ENCODE data around the gene RASGRF2. TPM values are rescaled to one million over a fixed set of nuclear protein-coding genes. Genes with fewer than 3 reads are reported as not detected.

The RASGRF2 gene, protein sequence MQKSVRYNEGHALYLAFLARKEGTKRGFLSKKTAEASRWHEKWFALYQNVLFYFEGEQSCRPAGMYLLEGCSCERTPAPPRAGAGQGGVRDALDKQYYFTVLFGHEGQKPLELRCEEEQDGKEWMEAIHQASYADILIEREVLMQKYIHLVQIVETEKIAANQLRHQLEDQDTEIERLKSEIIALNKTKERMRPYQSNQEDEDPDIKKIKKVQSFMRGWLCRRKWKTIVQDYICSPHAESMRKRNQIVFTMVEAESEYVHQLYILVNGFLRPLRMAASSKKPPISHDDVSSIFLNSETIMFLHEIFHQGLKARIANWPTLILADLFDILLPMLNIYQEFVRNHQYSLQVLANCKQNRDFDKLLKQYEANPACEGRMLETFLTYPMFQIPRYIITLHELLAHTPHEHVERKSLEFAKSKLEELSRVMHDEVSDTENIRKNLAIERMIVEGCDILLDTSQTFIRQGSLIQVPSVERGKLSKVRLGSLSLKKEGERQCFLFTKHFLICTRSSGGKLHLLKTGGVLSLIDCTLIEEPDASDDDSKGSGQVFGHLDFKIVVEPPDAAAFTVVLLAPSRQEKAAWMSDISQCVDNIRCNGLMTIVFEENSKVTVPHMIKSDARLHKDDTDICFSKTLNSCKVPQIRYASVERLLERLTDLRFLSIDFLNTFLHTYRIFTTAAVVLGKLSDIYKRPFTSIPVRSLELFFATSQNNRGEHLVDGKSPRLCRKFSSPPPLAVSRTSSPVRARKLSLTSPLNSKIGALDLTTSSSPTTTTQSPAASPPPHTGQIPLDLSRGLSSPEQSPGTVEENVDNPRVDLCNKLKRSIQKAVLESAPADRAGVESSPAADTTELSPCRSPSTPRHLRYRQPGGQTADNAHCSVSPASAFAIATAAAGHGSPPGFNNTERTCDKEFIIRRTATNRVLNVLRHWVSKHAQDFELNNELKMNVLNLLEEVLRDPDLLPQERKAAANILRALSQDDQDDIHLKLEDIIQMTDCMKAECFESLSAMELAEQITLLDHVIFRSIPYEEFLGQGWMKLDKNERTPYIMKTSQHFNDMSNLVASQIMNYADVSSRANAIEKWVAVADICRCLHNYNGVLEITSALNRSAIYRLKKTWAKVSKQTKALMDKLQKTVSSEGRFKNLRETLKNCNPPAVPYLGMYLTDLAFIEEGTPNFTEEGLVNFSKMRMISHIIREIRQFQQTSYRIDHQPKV (N-terminal part only)
- total RNA-seq = 10 to 100 TPM; 19.9 to 20.5 TPM

DNA sequence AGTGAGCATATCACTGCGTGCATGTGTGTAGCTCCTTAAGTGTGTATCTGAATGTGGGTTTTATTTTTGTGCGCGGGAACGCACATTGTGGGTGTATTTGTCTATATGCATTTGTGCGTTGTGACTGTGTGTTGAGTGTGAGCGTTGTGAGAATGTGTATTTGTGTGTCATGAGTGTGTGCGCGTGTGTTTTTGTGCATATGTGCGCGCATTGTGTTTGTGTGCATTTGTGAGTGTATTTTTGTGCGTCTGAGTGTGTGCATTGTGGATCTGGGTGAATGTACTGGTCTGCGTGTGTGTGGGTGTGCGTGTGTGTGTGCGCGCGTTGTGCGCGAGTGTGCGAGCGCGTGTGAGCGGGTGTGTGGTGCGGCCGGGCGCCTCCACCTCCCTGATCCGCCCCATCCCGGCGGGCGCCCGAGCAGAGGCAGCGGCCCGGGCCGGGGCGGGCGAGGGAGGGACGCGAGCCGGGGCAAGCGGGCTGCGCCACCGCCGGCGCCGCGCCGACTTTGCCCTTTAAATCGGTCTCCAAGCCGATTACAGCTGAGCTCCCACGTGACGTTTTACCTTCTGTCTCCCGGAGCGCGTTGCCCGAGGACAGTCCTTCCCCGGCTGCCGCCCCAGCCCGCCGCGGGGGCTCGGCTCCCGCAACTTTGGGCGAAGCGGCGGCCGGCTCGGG, at the start of gene RASGRF2:
RASGRF2 (plus strand) TSS at position 596 of the 675 bp plus-strand sequence. CDS start 376 bp downstream, outside the sequence.
- ATAC-seq (replicated peaks in 1 of 2) (peak; percentile 53 to 58), DNase-seq (peak; percentile 62 to 68)
- H3K4me3 Mint-ChIP-seq = peak within 1 kb of the TSS; percentile 90 to 95
- peaks cover 47% of the 10 kb centered on the region for H3K4me1 Mint-ChIP-seq (ENCODE audit: low read depth)
- H3K27me3 Mint-ChIP-seq (ENCODE audit: low read depth) = peaks cover 7% of the 10 kb centered on the region
- peak within 1 kb of the TSS; percentile 33 for H3K27ac Mint-ChIP-seq
- H3K9me3 Mint-ChIP-seq = no peaks in the 10 kb centered on the region
- H3K36me3 Mint-ChIP-seq (ENCODE audit: insufficient read depth in 2 of 2) = peaks cover 8 to 9% of the 10 kb centered on the region in 2 donors

DNA sequence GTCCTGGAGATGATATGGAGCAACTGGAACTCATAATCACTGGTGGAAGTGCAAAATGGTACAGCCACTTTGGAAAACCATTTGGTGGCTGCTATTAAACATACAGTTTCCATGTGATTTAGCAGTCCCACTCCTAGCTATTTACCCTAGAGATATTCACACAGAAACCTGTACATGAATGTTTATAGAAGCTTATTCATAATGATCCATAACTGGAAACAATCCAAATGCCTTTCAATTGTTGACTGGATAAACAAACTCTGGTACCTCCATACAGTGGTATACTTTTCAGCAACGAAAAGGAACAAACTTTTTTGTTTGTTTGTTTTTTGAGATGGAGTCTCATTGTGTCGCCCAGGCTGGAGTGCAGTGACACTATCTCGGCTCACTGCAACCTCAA, 47.7 kb upstream of the RASGRF2 start:
- DNase-seq (no peak), ATAC-seq (replicated peaks in 1 of 2) (no peak)
- H3K4me1 Mint-ChIP-seq (ENCODE audit: low read depth) = peaks cover 7% of the 10 kb centered on the region
- no peak overlapping the region for H3K4me3 Mint-ChIP-seq
- H3K27ac Mint-ChIP-seq = no peak overlapping the region
- no peaks in the 10 kb centered on the region for H3K36me3 Mint-ChIP-seq (ENCODE audit: insufficient read depth in 2 of 2)
- H3K27me3 Mint-ChIP-seq (ENCODE audit: low read depth) = no peaks in the 10 kb centered on the region
- H3K9me3 Mint-ChIP-seq = peaks cover 0 to 3% of the 10 kb centered on the region in 2 donors

DNA sequence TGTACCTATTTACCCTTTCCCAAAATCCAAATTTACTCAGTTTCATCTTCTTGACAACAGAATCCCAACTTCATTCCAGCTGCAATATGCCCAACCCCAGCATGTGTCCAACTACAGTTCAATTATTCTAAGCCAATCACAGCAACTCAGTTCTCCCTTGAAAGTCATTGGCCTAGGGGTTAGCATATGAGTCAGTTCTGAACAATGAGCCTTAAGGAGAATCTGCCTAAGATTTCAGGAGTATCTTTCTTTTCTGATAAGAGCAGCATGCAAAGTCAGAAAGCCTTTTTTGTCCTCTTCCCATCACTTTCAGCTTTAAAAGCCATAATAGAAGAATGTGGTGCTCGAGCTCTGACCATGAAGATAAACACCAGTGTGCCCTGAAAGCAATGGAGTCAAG, 44.4 kb upstream of the RASGRF2 start:
- peaks cover 0 to 3% of the 10 kb centered on the region in 2 donors for H3K9me3 Mint-ChIP-seq
- ATAC-seq (replicated peaks in 1 of 2) (no peak), DNase-seq (no peak)
- H3K4me3 Mint-ChIP-seq = no peak overlapping the region
- no peaks in the 10 kb centered on the region for H3K27me3 Mint-ChIP-seq (ENCODE audit: low read depth)
- H3K36me3 Mint-ChIP-seq (ENCODE audit: insufficient read depth in 2 of 2) = no peaks in the 10 kb centered on the region
- H3K27ac Mint-ChIP-seq = no peak overlapping the region
- H3K4me1 Mint-ChIP-seq (ENCODE audit: low read depth) = peaks cover 10% of the 10 kb centered on the region

DNA sequence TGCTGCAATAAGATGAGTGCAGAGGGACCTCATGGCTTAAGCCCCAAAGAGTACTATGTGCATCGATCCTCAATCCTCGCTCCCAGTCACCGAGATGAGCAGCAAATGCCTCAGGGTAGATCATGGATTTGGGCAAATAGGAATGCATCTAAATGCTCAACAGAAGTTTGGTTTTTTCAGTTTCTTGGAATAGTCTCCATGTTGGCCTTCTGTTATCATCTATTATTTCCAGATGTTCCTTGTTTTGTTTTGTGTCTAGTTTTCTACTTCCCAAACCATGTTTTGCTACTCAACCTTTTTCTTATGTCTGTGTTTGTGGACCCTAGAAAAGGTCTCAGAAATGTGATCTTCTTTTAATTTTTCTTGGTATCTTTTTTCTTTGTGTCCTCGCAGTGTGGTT, 43.5 kb upstream of the RASGRF2 start:
- DNase-seq (no peak), ATAC-seq (replicated peaks in 1 of 2) (no peak)
- Mint-ChIP-seq H3K9me3 (peaks cover 0 to 3% of the 10 kb centered on the region in 2 donors), H3K27me3 (ENCODE audit: low read depth) (no peaks in the 10 kb centered on the region), H3K4me3 (no peak overlapping the region), H3K27ac (no peak overlapping the region), H3K36me3 (ENCODE audit: insufficient read depth in 2 of 2) (no peaks in the 10 kb centered on the region), H3K4me1 (ENCODE audit: low read depth) (peaks cover 10% of the 10 kb centered on the region)

DNA sequence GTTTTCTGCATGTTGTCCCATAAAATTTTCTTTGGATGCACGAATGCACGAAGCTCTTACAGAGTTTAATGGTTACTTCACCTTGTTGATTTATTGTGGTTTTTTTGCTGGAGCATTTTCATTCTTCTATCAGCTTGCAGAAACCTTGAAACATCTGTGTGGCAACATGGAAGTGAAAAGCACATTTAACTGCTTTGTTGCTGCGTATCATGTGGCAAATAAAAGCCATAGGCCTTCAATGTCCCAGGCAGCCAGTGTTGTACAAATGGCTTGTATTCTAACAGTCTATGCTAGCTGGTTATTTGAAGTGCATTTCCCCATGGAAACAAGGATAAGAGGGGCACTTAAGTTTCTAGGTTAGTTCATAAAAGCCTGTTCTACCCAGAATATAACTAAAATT, 42.5 kb upstream of the RASGRF2 start:
- DNase-seq (no peak), ATAC-seq (replicated peaks in 1 of 2) (no peak)
- no peaks in the 10 kb centered on the region for H3K27me3 Mint-ChIP-seq (ENCODE audit: low read depth)
- no peak overlapping the region for H3K27ac Mint-ChIP-seq
- no peak overlapping the region for H3K4me3 Mint-ChIP-seq
- H3K4me1 Mint-ChIP-seq (ENCODE audit: low read depth) = peaks cover 10% of the 10 kb centered on the region
- H3K36me3 Mint-ChIP-seq (ENCODE audit: insufficient read depth in 2 of 2) = peaks cover 0 to 1% of the 10 kb centered on the region in 2 donors
- no peaks in the 10 kb centered on the region for H3K9me3 Mint-ChIP-seq

DNA sequence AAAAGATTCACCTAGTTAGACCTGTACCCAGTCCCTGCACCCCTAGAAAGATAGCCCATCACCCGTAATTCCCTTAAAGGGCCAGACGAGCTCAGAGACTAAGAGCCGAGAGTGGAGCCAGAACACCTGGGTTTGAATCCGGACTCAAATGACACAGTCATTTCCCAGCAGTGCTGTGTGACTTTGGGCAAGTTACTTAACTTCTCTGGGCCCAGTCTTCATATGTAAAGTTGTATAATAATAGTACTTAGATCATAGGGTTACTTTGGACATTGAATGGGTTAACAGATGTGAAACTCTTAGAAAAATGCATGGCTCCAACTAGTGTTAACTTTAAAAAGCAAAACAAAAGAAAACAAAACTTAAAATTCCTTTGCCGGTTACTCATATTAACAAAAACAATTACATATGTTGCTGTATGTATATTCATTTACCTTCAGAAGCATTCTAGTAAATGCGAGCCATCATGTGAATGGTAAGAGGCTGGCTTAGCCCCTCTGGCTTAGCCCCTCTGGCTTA, 40.4 kb upstream of the RASGRF2 start:
- Mint-ChIP-seq H3K27me3 (ENCODE audit: low read depth) (no peaks in the 10 kb centered on the region), H3K36me3 (ENCODE audit: insufficient read depth in 2 of 2) (peaks cover 0 to 1% of the 10 kb centered on the region in 2 donors), H3K4me1 (ENCODE audit: low read depth) (peaks cover 10% of the 10 kb centered on the region), H3K9me3 (no peaks in the 10 kb centered on the region), H3K27ac (no peak overlapping the region), H3K4me3 (no peak overlapping the region)
- ATAC-seq (replicated peaks in 1 of 2) = no peak
- DNase-seq = no peak

DNA sequence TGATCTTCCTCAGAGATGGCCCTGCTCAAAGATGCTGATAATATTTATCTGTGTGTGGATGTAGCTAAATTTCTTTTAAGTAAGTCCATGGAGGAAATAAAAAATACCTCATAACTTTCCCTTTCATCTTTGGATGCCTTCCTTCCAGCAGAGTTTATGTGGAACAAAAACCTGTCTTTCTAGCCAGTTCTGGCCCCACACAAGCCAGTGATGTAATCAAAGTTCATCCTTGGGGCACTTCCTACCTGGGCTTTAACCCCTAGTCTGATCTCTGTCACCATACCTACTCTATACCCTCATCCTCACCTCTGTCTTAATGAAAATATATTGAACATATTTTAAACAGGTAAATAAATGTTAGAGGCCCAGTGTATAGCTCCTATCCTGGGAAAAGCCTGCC, 39.8 kb upstream of the RASGRF2 start:
- Mint-ChIP-seq H3K4me3 (no peak overlapping the region), H3K9me3 (no peaks in the 10 kb centered on the region), H3K36me3 (ENCODE audit: insufficient read depth in 2 of 2) (peaks cover 0 to 1% of the 10 kb centered on the region in 2 donors), H3K4me1 (ENCODE audit: low read depth) (peaks cover 16% of the 10 kb centered on the region), H3K27me3 (ENCODE audit: low read depth) (no peaks in the 10 kb centered on the region), H3K27ac (no peak overlapping the region)
- DNase-seq = no peak
- no peak for ATAC-seq (replicated peaks in 1 of 2)

DNA sequence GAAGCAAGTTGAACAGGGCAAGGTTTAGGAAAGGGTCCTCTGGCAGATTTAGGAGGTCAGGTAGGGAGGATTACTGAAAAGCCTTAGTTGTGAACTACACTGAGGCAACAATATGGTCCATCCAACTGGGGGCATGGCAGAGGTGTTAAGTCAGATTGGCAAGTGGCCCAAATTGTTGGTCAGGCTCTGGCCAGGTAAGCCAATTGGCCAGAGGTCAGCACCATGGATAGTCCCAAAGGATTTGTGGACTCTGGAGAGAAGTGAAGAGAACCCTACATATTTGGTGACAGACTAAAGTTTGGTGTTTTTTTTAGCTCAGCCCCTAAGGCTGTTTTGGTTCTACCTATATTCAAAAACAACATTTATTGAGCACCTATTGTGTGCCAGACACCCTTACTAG, 39.1 kb upstream of the RASGRF2 start:
- H3K4me1 Mint-ChIP-seq (ENCODE audit: low read depth) = peaks cover 23% of the 10 kb centered on the region
- no peak overlapping the region for H3K27ac Mint-ChIP-seq
- H3K27me3 Mint-ChIP-seq (ENCODE audit: low read depth) = no peaks in the 10 kb centered on the region
- no peak overlapping the region for H3K4me3 Mint-ChIP-seq
- ATAC-seq (replicated peaks in 1 of 2) (no peak), DNase-seq (no peak)
- peaks cover 0 to 1% of the 10 kb centered on the region in 2 donors for H3K36me3 Mint-ChIP-seq (ENCODE audit: insufficient read depth in 2 of 2)
- no peaks in the 10 kb centered on the region for H3K9me3 Mint-ChIP-seq

DNA sequence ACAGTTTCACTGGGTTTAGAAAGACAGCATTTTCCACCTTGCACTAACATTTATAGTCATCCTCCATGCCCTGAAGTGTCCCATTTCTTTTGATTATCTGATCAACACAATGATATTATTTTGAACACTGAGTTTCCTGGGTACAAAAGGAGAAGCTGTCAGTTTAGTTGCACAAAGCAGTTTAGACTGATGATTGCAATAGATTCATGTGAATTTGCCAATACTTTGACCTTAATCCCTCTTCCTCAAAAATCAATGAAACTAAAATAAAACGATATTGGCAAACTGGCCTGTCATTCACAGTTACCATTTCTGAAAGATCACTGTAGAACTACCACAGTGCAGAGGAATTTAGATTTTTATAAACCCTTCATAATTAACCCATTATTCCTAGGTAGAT, 34.2 kb upstream of the RASGRF2 start:
- Mint-ChIP-seq H3K9me3 (no peaks in the 10 kb centered on the region), H3K4me3 (no peak overlapping the region), H3K4me1 (ENCODE audit: low read depth) (peaks cover 13% of the 10 kb centered on the region), H3K36me3 (ENCODE audit: insufficient read depth in 2 of 2) (peaks cover 0 to 1% of the 10 kb centered on the region in 2 donors), H3K27ac (no peak overlapping the region), H3K27me3 (ENCODE audit: low read depth) (no peaks in the 10 kb centered on the region)
- DNase-seq (no peak), ATAC-seq (replicated peaks in 1 of 2) (no peak)

DNA sequence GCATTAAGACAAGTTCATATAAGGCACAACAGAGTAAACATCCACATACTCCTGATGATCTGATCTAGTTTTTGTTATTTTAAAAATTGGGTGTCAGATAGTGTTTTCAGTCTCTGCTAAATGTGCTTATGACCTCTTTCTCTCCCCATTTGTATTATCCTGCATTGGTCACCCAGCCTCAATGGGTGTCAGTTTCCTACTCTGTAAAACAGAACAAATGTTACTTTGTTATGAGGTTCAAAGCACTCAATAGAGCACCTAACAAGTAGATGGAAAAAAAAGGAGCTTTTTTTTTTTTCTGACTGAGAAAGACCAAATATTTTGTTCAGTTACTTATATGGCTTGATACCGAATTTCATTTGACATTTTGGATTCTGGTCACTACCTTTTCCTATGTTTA, 33.6 kb upstream of the RASGRF2 start:
- peaks cover 13% of the 10 kb centered on the region for H3K4me1 Mint-ChIP-seq (ENCODE audit: low read depth)
- no peak overlapping the region for H3K27ac Mint-ChIP-seq
- no peaks in the 10 kb centered on the region for H3K27me3 Mint-ChIP-seq (ENCODE audit: low read depth)
- peaks cover 0 to 1% of the 10 kb centered on the region in 2 donors for H3K36me3 Mint-ChIP-seq (ENCODE audit: insufficient read depth in 2 of 2)
- no peak overlapping the region for H3K4me3 Mint-ChIP-seq
- no peak for DNase-seq
- no peaks in the 10 kb centered on the region for H3K9me3 Mint-ChIP-seq
- ATAC-seq (replicated peaks in 1 of 2) = no peak

DNA sequence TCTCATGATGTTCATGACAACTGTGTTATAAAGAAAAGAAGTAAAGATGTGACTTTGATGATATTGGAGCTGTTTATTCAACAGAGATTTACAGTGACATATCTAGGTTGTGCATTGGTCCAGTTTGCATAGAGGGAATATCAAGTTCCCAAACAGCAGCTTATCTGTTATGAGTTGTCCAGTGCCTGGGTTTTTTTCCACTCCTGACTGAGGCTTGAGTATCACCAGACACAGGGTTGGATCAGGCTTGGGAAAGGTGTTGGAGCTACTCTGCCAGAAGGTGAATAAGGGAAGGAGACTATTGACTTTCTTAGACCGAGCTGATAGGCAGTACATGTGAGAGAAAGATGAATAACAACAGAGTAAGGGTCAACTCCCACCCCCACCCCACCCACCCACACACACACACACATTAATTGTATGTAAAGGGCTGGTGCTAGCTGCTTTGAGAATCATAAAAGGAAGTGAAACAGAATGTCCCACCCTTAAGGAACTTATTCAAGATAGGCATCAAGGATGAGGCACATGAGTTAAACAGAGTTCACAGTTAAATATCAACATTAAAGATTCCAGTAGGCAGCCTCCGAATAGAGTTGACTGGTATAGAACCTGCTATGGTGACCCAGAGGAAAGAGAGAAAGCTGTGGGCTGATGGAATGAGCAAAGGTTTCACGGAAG, 33.0 kb upstream of the RASGRF2 start:
- H3K4me1 Mint-ChIP-seq (ENCODE audit: low read depth) = peaks cover 13% of the 10 kb centered on the region
- H3K27me3 Mint-ChIP-seq (ENCODE audit: low read depth) = no peaks in the 10 kb centered on the region
- H3K4me3 Mint-ChIP-seq = no peak overlapping the region
- H3K27ac Mint-ChIP-seq = no peak overlapping the region
- H3K9me3 Mint-ChIP-seq = no peaks in the 10 kb centered on the region
- DNase-seq (no peak), ATAC-seq (replicated peaks in 1 of 2) (no peak)
- H3K36me3 Mint-ChIP-seq (ENCODE audit: insufficient read depth in 2 of 2) = peaks cover 0 to 1% of the 10 kb centered on the region in 2 donors

DNA sequence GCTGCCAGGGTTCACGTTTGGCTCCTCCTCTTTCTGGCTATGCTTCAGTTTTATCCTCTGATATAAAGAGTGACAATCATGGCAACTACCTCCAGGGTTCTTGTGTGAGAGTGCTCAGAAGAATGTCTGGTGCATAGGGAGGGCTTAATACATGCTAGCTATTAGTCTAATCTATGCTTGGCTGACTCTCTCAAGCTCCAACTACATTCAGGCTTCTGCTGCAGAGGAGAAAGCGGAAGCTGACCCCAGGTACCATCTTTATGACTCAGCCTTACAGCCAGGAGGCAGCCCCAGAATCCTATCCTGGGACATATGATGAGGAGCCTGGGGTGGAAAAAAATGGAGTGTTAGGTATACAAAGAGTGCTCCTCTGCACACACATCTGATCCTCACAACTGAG, 32.1 kb upstream of the RASGRF2 start:
- Mint-ChIP-seq H3K27ac (no peak overlapping the region), H3K4me1 (ENCODE audit: low read depth) (peaks cover 13% of the 10 kb centered on the region), H3K27me3 (ENCODE audit: low read depth) (no peaks in the 10 kb centered on the region), H3K9me3 (no peaks in the 10 kb centered on the region), H3K36me3 (ENCODE audit: insufficient read depth in 2 of 2) (no peaks in the 10 kb centered on the region), H3K4me3 (no peak overlapping the region)
- ATAC-seq (replicated peaks in 1 of 2) (no peak), DNase-seq (no peak)
